Kidney capillary endothelial cell (primary cell): ENCODE measurements around the gene KRTAP4-4.
"Not testable (repeated sequence)": the region's sequence is repeated elsewhere in the genome, so short reads cannot be mapped to it uniquely, and the experiment has no call there.

Source experiments
- DNase-seq: peaks from one replicate; pipeline ENCODE4 v3.0.0-alpha.2; 2018; ENCODE audit warnings: low spot score

Gene KRTAP4-4

DNA sequence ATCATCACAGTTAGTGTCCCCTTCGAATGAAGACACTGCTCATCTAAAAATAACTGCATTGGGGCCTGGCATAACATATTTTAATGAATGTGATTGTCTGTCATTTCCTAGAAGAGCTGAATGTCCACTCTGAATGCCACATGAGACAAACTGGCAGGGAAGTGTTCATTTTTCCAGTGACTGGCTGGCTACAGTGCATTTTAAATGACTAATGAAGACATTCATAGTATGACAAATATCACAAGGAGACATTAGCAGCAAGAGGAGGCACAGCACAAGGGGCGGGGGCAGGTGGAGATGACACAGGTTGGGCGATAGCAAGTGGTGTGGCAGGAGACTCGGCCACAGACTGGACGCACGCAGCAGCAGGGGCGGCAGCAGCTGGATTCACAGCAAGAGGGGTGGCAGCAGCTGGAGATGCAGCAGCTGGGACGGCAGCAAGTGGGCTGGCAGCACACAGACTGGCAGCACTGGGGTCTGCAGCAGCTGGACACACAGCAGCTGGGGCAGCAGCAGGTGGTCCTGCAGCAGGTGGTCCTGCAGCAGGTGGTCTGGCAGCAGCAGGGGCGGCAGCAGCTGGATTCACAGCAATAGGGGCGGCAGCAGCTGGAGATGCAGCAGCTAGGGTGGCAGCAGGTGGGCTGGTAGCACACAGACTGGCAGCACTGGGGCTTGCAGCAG, 11.4 kb downstream of the KRTAP4-4 start:
- DNase-seq, result not testable (repeated sequence)

DNA sequence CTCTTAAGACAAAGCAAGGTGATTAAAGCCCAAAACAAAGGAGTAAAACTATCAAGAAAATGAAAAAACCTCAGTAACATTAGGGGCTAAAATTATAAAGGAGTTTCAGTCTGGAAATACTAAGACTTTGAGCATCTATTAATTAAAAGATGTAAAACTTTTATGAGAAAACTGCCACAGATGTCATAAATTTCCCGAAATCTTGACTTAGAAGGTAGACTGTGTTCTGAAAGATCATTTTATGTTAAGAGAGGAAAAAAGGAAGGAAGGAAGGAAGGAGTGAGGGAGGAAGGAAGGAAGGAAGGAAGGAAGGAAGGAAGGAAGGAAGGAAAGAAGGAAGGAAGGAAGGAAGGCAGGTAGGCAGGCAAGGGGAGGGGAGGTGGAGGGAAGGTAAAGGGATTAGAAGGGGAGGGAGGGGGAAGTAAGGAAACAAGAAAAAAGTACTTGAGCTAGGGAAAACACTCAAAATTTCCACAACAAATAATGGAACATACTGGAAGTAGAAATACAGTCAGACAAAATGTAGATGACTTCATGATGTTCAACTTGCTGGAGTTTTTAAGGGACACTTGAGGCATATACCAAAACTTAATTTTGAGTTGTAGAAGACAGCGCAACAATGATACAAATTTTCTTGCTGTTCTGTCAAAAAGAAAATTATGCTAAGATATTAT, 12.9 kb downstream of the KRTAP4-4 start:
- no peak for DNase-seq

DNA sequence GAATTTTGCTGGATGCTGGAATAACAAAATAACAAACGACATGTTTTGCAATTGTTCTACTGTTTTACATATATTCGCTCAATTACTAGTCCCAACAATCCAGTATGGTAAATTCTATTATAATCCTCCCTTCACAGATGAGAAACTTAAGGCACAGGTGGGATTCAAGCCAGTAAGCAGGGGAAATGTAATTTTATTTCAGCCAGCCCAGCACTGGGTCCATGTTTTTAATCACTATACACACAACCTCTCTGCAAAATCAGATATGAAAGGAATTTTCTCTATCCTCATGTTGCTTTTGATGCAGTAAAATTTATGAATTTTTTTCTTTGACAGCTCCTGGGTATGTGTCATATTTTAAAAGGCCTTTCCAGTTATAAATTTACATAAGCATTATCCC, 15.3 kb downstream of the KRTAP4-4 start:
- no peak for DNase-seq

DNA sequence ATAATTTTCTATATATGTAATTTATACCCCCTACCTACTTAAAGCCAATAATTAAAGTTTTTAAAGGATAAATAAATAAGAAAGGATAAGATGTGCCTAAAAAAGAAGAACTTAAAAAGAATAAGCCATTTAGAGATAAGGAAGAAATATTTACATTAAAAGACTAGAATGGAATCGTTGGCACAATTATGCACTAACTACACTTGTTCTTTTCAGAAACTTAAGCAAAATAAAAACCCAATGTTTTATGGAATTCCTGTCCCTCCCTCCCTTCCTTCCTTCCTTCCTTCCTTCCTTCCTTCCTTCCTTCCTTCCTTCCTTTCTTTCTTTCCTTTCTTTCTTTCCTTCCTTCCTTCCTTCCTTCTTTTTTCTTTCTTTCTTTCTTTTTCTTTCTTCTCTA, 15.7 kb downstream of the KRTAP4-4 start:
- DNase-seq, result no peak

DNA sequence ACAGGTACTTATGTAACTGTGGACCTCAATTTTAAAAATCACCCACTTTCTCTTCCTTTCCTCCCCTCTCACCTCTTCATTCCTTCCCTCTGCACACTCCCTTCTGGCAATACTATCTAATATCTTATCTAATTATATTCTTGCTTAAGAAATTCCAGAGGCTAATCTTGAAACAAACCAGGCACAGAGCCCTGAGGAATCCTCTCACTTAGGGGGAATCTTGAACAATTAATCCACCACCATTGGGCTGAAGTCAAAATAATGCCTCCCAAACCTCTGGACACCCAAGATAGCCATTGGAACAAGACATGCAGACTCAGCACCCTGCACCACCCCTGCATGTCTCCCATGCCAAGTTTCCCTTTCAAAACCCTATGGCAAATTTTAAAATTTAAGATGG, 19.2 kb downstream of the KRTAP4-4 start:
- DNase-seq, result no peak

DNA sequence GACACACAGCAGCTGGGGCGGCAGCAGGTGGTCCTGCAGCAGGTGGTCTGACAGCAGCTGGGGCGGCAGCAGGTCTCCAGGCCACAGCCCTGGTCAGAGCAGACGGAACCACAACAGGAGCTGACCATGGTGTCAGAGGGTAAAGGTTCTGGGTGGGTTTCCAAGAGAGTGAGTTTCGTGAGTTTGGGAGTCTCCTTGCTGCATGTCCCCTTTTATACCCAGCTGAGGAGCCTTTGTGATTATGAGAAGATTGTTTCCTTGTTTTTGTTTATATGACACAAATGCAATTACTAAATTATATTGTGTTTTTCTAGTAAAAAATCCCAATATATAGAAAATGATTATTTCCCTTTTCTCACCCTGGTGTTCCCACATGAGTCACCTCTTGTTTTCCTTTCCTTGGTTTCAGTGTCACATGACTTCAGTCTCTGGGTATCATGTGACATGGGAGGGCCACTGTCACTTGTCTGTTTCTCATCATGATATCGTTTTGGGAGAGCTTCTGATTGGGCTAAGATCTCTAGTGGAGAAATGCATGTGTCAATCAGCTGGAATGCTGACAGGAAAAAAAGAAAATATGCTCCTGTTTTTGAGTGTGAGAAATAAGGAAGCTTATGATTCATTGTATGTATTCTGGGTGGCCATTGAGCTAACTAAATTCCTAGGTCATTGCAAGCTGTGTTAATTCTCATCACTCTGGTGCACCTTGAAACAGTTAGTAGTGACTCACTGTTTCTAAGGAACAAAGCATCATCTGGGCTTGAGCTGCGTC, 20.0 kb downstream of the KRTAP4-4 start, which contains the start of gene KRTAP4-6:
Gene KRTAP4-6, minus strand, starts transcription at position 185 of the 772 bp plus-strand sequence. Its CDS starts 57 bp downstream, at position 128.
- DNase-seq, result peak; percentile 82

DNA sequence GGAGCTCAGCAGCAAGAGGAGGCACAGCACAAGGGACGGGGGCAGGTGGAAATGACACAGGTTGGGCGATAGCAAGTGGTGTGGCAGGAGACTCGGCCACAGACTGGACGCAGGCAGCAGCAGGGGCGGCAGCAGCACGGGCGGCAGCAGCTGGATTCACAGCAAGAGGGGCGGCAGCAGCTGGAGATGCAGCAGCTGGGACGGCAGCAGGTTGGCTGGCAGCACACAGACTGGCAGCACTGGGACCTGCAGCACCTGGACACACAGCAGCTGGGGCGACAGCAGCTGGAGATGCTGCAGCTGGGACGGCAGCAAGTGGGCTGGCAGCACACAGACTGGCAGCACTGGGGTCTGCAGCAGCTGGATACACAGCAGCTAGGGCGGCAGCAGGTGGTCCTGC, 20.7 kb downstream of the KRTAP4-4 start:
- not testable (repeated sequence) for DNase-seq

DNA sequence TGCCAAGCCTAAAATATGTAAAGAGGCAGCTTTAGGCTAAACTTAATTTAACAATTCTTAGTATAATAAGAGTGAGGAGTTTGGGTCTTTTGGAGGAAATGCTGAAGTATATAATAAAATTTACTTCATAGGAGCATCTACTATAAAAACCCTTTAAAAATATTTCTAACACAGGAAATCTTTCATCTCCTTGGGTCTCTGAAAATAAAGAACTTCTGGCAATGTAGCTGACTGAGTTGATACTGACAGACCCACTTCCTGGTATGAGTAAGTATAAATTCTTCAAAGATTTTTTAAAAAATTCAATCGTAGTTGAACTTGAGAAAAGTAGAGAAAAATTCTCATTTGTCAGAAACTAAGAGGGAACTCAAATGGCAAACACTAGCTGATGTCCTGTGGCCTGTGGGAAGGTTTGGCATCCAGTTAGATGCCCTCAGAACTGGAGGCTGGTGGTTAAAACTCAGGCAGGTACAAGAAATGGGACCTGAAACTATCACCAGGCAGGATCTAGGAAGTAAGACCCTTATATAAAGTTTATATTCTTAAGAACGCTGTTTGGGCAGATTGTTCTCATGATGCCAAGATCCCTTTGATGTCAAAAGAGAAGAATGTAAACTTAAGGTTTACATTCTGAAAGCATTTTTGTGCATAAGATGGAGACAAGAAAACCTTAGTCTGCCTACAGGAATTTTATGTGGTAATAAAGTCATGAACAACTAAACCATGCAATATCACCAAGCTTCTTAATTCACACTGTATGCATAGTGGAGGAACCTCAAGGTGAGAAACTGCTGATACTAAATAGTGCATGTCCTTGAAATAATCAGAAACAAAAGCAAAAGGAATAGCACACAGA, 26.4 kb downstream of the KRTAP4-4 start:
- no peak for DNase-seq

DNA sequence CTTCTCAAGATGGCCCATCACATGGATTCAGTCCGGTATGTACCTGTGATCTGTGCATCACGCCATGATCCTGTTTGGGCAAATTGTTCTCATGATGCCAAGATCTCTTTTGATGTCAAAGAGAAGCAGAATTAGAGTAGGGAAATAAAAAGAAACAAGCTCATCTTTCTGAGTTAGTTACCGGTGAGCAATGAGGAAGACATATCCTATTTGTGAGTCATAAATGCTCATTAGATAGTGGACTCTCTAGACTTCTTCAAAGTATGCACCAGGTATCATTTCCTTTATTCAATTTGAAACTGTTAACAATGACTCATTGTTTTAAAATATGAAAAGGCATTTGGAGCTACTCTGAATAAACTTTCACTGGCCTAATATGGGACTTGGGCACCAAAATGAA, 28.6 kb downstream of the KRTAP4-4 start:
- no peak for DNase-seq

DNA sequence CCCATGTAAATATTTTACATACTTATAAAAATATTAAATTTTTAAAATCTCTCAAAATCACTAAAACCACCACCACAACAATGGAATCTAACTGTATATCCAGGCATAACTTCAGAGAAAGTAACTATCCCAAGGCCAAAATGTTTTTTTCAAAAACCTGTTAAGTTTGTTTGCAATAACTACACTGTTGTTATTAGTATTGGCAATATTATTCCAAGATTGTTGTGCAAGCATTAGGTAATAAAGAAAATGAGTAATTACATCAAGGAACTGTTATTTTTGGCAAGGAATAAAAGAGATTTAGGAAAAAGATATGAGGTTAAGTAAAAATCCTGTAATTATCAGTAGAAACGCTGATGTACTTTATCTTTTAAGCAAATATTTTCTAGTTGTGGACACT, 33.2 kb downstream of the KRTAP4-4 start:
- DNase-seq, result no peak

DNA sequence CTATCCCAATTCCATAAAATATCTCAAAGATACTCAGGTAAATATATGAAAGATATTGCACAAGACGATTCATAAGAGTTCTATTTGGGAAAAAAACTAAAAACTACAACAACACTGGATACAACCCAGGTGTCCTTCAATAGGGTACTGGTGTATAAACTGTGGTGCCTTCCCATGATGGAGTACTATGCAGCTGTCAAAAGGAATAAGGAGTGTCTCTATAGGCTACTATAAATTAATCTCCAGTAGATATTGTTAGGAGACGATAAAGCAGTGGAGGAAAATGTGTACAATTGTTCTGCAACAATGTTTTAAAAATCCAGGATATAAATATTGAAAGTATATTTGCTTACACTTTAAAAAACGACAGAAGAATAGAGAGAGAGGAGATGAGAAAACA, 34.1 kb downstream of the KRTAP4-4 start:
- no peak for DNase-seq

DNA sequence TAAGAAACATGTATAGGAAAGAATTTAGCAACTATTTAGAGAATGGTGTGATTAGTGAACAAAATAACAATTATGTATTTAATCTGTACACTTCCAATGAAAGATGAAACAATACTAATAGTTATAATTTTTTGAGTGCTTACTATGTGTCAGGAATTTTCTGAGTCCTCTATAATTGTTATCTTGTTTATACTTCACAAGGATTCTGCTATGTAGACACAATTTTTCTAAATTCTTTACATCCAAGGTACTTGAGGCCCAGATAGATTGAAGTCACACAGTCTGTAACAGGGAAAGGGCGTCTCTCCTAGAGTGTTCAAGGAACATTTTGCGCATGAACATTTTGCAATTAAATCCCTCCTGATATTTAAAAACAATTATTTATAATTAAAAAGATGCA, 35.5 kb downstream of the KRTAP4-4 start:
- DNase-seq, result no peak

DNA sequence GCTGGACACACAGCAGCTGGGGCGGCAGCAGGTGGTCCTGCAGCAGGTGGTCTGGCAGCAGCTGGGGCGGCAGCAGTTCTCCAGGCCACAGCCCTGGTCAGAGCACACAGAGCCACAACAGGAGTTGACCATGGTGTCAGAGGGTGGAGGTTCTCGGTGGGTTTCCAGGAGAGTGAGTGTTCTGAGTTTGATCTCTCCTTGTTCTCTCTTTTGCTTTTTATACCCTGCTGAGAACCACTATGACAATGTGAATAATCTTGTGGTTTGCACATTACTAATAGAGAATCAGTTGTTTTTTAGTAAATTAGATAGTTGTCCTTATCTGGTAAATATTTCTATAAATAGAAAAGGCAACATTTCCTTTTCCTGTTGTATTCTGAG, 36.6 kb downstream of the KRTAP4-4 start, which contains the start of gene KRTAP4-12:
Gene KRTAP4-12, minus strand, starts transcription at position 192 of the 381 bp plus-strand sequence. Its CDS starts 60 bp downstream, at position 132.
- DNase-seq, result not testable (repeated sequence)

DNA sequence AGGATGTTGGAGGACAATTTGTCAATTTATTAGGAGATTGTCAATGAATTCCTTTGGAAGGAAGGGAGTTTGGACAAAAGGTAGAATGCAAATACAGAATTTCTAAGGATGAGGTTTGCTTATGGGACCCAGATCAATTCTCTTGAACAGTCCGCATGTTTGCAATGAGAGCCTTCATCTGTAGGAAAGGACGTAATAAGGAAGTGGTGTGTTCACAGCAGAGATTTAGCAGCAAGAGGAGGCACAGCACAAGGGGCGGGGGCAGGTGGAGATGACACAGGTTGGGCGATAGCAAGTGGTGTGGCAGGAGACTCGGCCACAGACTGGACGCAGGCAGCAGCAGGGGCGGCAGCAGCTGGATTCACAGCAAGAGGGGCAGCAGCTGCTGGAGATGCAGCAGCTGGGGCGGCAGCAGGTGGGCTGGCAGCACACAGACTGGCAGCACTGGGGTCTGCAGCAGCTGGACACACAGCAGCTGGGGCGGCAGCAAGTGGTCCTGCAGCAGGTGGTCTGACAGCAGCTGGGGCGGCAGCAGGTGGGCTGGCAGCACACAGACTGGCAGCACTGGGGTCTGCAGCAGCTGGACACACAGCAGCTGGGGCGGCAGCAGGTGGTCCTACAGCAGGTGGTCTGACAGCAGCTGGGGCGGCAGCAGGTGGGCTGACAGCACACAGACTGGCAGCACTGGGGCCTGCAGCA, 37.1 kb downstream of the KRTAP4-4 start:
- DNase-seq, result not testable (repeated sequence)

DNA sequence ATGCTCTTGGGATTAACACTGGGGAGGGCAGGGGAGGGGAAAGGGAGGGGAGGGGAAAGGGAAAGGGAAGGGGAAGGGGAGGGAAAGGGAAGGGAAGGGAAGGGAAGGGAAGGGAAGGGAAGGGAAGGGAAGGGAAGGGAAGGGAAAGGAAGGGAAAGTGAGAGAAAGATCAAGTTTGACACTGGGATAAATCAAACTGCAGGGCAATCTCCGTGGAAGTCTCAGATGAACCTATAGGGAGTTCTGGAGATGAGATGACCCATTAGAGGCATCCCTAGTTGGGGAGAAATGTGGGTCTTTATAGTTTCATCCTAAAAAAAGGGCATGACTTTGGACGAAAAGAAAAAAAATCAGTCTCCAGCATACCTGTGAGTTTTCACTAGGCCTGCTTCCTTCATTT, 38.8 kb downstream of the KRTAP4-4 start:
- DNase-seq, result no peak

DNA sequence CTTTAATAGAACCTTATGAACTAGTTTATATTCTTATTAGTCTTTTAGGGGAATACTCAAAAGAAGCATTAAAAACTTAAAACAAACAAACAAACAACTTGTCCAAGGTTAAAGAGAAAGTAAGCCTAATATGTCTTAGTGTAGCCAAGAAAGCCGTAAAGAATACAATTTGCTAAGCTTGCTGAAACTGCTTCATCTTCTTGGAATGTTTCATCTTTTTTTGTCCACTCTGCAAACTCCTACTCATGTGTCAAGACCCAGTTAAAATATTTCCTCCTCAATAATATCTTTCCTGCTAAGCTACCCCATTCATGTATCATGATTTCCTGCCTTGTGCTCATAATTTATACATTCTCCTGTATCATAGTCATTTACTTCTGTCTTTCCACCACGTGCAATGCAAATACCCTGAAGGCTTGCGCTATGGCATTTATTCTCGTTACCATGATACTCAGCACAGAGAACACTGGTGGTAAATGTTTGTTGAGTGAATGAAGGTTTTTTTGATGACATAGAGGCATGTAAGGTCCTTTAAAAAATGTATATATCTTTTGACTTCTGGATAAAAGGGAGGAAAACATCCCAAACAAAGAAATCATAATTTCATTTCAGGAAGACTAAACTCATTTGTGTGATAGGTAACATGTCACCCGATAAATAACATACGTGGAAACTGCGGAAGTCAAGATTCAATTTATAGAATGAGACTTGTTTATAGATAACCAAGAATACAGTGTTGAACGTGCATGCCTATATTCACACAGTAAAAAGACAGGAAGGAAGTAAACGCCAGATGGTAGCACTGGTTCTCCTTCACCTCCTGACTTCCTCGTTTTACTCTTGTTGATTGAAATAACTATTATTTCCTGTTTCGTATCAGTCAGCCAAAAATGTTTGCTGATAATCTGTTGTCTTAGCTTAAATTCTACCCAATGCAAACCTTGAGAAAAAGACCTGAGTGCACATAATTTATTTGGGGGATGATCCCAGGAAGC, 40.6 kb downstream of the KRTAP4-4 start:
- DNase-seq, result peak; percentile 44

DNA sequence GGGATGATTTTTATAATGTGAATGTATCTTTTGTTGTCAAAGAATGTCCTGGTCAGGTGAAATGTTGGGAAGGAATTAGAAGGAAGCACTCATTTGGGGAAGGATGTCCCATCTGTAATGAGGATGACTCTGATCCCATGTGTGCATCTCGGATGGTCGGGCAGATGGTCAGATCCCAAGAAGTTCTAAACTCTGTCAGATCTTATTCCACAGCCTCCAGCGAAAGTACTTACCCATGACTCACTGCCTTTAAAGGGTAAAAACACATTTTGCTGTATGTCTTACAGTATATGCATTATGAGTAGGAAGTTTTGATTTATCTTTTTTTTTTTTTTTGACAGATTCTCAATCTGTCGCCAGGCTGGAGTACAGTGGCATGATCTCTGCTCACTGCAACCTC, 41.8 kb downstream of the KRTAP4-4 start:
- DNase-seq, result no peak

DNA sequence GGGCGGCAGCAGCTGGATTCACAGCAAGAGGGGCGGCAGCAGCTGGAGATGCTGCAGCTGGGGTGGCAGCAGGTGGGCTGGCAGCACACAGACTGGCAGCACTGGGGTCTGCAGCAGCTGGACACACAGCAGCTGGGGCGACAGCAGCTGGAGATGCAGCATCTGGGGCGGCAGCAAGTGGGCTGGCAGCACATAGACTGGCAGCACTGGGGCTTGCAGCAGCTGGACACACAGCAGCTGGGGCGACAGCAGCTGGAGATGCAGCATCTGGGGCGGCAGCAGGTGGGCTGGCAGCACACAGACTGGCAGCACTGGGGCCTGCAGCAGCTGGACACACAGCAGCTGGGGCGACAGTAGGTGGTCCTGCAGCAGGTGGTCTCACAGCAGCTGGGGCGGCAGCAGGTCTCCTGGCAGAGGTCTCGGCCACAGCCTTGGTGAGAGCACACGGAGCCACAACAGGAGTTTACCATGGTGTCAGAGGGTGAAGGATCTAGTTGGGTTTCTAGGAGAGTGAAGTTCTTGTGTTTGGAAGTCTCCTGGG, 42.6 kb downstream of the KRTAP4-4 start, which contains the start of gene KRTAP4-11:
Gene KRTAP4-11, minus strand, starts transcription at position 528 of the 541 bp plus-strand sequence. Its CDS starts 58 bp downstream, at position 470.
- DNase-seq, result not testable (repeated sequence)

DNA sequence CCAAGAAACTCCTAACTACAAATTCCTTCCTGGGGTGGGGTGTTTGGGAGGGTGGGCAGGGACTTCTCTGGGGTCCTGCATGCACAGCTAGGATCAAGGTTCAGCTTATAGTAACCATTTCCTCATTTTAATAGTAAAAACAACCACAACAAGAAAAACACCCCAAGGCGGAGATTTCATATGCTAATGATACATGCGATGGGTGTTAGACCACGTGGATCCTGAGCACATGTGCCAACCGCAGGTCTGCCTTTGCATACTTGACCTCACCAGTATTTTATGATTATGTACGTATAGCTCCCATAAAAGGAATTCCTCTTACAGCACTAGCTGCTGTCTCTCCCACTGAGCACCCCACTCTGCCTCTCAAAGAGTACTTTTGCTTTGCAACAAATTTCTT, 44.3 kb downstream of the KRTAP4-4 start:
- DNase-seq, result no peak
